GM10266 (cell line): Measurements from ENCODE around the gene FADS6.

Experiments
- DNase-seq: peaks from one replicate; pipeline ENCODE4 v3.0.0; 2012; ENCODE audit errors: extremely low spot score
- CTCF ChIP-seq: IDR thresholded peaks from 2 replicates; pipeline ENCODE4 v1.5.1; 2012; ENCODE audit warnings: mild to moderate bottlenecking, low read depth; ENCODE audit not compliant: control insufficient read depth, insufficient read depth; ENCODE audit errors: missing control alignments

FADS6 gene

GRCh38 chr17:74839990-74840852 lies 53.2 kb downstream of the FADS6 start:
- no peak for TF ChIP-seq CTCF
- no peak for DNase-seq

GRCh38 chr17:74838274-74838673 lies 55.2 kb downstream of the FADS6 start:
- DNase-seq = no peak
- no peak for TF ChIP-seq CTCF

GRCh38 chr17:74836691-74837467 lies 56.6 kb downstream of the FADS6 start:
- no peak for TF ChIP-seq CTCF

GRCh38 chr17:74836191-74836590 lies 57.2 kb downstream of the FADS6 start:
- no peak for TF ChIP-seq CTCF
- no peak for DNase-seq

More at GRCh38 chr17:74836691-74837467, 56.6 kb downstream of the FADS6 start:
- DNase-seq = no peak

GRCh38 chr17:74833501-74834377 lies 59.7 kb downstream of the FADS6 start:
- peak; percentile 73 for DNase-seq
- TF ChIP-seq CTCF = no peak

- no peak for TF ChIP-seq CTCF
- no peak for DNase-seq
These were observed 61.0 kb downstream of the FADS6 start for GRCh38 chr17:74832421-74832820.
